ENCODE data around the gene ARHGEF11.
A peak's percentile ranks its signal among the peaks of the same experiment; 100 is the strongest.

ARHGEF11 gene

GRCh38 chr1:157047062-157047410 is 1.5 kb upstream of the ARHGEF11 start:
- Histone ChIP-seq H3K4me1 (ENCODE audit: insufficient read depth, low read length) (peaks cover 17% of the 10 kb centered on the region; the same call in 1 of the 2 replicates), H3K36me3 (ENCODE audit: insufficient read depth, low read depth, low read length) (no peaks in the 10 kb centered on the region), H3K27ac (ENCODE audit: low read length) (no peak overlapping the region), H3K4me3 (ENCODE audit: low read length) (no peak overlapping the region), H3K9ac (ENCODE audit: low read depth, low read length) (0 out of 2 replicates have a peak overlapping the region, but pooled peaks have one; percentile 0), H3K9me3 (ENCODE audit: insufficient read depth, low read depth, low read length) (peaks cover 1% of the 10 kb centered on the region; the same call in 1 of the 2 replicates), H3K27me3 (ENCODE audit: insufficient read depth, low read length) (no peaks in the 10 kb centered on the region)

DNA sequence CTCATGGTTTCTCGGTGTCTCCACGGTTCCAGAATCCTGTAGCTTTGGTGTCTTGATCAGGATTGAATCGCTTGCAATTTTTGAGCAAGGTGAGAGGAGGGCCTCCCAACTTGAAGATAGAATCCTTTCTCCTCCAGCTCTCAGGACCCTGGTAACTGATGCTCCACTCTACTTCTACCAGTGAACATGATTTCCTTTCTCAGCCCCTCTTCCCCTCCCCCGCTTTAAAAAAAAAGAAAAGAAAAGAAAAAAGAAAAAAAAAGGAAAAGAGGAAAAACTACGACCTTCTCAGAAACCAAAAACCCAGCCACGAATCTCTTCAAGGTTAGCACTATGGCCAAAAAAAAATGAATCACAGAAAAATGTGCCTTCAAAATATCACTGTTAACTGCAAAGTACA is 1.2 kb downstream of the ARHGEF11 start:
- peak overlapping the region; percentile 98; the same call in 1 of the 2 replicates for H3K9ac ChIP-seq (ENCODE audit: low read depth, low read length)
- no peaks in the 10 kb centered on the region for H3K9me3 ChIP-seq (ENCODE audit: insufficient read depth, low read depth, low read length)
- H3K4me3 ChIP-seq (ENCODE audit: low read length), result peak overlapping the region; percentile 98
- no peaks in the 10 kb centered on the region for H3K36me3 ChIP-seq (ENCODE audit: insufficient read depth, low read depth, low read length)
- H3K27me3 ChIP-seq (ENCODE audit: insufficient read depth, low read length), result no peaks in the 10 kb centered on the region
- H3K27ac ChIP-seq (ENCODE audit: low read length), result no peak overlapping the region
- H3K4me1 ChIP-seq (ENCODE audit: insufficient read depth, low read length), result peaks cover 17% of the 10 kb centered on the region; the same call in 1 of the 2 replicates

DNA sequence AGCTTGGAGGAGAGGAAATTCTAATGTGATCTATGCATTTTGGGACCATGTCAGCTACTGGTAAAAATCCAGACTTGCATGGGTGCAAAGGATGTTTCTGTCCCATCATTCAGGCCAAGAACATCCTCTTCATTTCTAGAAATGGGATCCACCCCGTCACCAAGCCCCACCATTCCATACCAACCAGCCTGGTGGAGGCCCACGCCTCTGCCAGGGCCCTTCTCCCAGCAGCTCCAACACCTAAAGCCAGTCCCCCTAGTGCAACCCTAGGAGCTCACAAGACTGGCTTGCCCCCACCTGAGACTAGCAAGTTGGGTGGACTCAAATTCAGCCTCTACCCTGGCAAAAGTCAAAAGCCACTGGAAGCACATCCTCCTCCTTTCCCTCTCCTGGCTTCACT is 1.9 kb downstream of the ARHGEF11 start:
- Histone ChIP-seq H3K27ac (ENCODE audit: low read length) (no peak overlapping the region), H3K9ac (ENCODE audit: low read depth, low read length) (peak overlapping the region; percentile 98; the same call in 1 of the 2 replicates), H3K36me3 (ENCODE audit: insufficient read depth, low read depth, low read length) (no peaks in the 10 kb centered on the region), H3K27me3 (ENCODE audit: insufficient read depth, low read length) (no peaks in the 10 kb centered on the region), H3K4me3 (ENCODE audit: low read length) (peak overlapping the region; percentile 98), H3K9me3 (ENCODE audit: insufficient read depth, low read depth, low read length) (no peaks in the 10 kb centered on the region), H3K4me1 (ENCODE audit: insufficient read depth, low read length) (peaks cover 17% of the 10 kb centered on the region; the same call in 1 of the 2 replicates)

GRCh38 chr1:157042846-157043245 is 2.7 kb downstream of the ARHGEF11 start:
- H3K27me3 ChIP-seq (ENCODE audit: insufficient read depth, low read length), result no peaks in the 10 kb centered on the region
- H3K27ac ChIP-seq (ENCODE audit: low read length), result no peak overlapping the region
- no peaks in the 10 kb centered on the region for H3K36me3 ChIP-seq (ENCODE audit: insufficient read depth, low read depth, low read length)
- peak overlapping the region; percentile 98; the same call in 1 of the 2 replicates for H3K9ac ChIP-seq (ENCODE audit: low read depth, low read length)
- H3K9me3 ChIP-seq (ENCODE audit: insufficient read depth, low read depth, low read length), result no peaks in the 10 kb centered on the region
- H3K4me1 ChIP-seq (ENCODE audit: insufficient read depth, low read length), result peaks cover 17% of the 10 kb centered on the region; the same call in 1 of the 2 replicates
- H3K4me3 ChIP-seq (ENCODE audit: low read length), result peak overlapping the region; percentile 98

DNA sequence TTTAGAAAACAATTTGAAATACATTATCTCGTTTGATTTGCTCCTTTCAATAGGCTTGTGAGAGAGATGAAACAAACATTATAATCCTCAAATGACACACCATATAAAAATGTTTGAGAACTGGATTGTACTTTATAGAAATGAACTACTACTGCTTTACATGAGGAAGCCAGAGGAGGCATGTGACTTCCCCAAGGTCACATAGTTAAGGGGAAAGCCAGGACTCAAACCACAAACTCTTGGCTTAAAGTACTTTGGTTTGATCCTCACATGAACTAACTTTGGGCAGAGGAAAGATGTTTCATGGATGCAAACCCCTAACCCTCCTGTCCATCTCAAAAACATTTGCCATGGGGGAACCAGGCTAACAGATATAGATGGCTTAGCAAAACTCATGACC is 4.7 kb downstream of the ARHGEF11 start:
- peaks cover 14% of the 10 kb centered on the region; the same call in 1 of the 2 replicates for H3K4me1 ChIP-seq (ENCODE audit: insufficient read depth, low read length)

DNA sequence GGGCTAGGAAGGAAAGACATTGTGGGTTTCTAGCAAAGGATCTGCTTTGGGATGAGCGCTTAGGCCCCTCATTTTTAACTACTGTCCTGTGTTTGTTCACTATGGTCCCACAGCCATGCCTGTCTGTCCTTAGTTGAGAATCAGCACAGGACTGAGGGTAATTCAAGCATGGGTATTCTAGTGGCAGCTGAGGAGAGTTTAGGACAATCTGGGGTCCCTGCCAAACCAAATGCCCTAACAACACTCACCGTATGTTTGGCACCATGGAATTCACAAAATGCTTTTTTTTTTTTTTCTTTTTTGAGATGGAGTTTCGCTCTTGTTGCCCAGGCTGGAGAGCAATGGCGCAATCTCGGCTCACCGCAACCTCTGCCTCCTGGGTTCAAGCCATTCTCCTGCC is 10.4 kb downstream of the ARHGEF11 start:
- Histone ChIP-seq H3K4me3 (ENCODE audit: low read length) (no peak overlapping the region), H3K27me3 (ENCODE audit: insufficient read depth, low read length) (no peaks in the 10 kb centered on the region), H3K4me1 (ENCODE audit: insufficient read depth, low read length) (peaks cover 3% of the 10 kb centered on the region; the same call in 1 of the 2 replicates), H3K9ac (ENCODE audit: low read depth, low read length) (no peak overlapping the region), H3K9me3 (ENCODE audit: insufficient read depth, low read depth, low read length) (no peaks in the 10 kb centered on the region), H3K27ac (ENCODE audit: low read length) (no peak overlapping the region), H3K36me3 (ENCODE audit: insufficient read depth, low read depth, low read length) (no peaks in the 10 kb centered on the region)

More for the DNA sequence above, 4.7 kb downstream of the ARHGEF11 start:
- no peak overlapping the region for H3K27ac ChIP-seq (ENCODE audit: low read length)
- H3K4me3 ChIP-seq (ENCODE audit: low read length), result no peak overlapping the region
- no peak overlapping the region for H3K9ac ChIP-seq (ENCODE audit: low read depth, low read length)
- no peaks in the 10 kb centered on the region for H3K9me3 ChIP-seq (ENCODE audit: insufficient read depth, low read depth, low read length)
- no peaks in the 10 kb centered on the region for H3K36me3 ChIP-seq (ENCODE audit: insufficient read depth, low read depth, low read length)
- H3K27me3 ChIP-seq (ENCODE audit: insufficient read depth, low read length), result no peaks in the 10 kb centered on the region

- Histone ChIP-seq H3K9ac (ENCODE audit: low read depth, low read length) (peak overlapping the region; percentile 5), H3K27ac (ENCODE audit: low read length) (peak overlapping the region; percentile 25), H3K9me3 (ENCODE audit: insufficient read depth, low read depth, low read length) (no peaks in the 10 kb centered on the region), H3K4me3 (ENCODE audit: low read length) (no peak overlapping the region), H3K27me3 (ENCODE audit: insufficient read depth, low read length) (no peaks in the 10 kb centered on the region), H3K4me1 (ENCODE audit: insufficient read depth, low read length) (peaks cover 3% of the 10 kb centered on the region; the same call in 1 of the 2 replicates), H3K36me3 (ENCODE audit: insufficient read depth, low read depth, low read length) (no peaks in the 10 kb centered on the region)
Measured at GRCh38 chr1:157034137-157034800, 11.3 kb downstream of the ARHGEF11 start.

- Histone ChIP-seq H3K27me3 (ENCODE audit: insufficient read depth, low read length) (no peaks in the 10 kb centered on the region), H3K4me3 (ENCODE audit: low read length) (no peak overlapping the region), H3K36me3 (ENCODE audit: insufficient read depth, low read depth, low read length) (no peaks in the 10 kb centered on the region), H3K27ac (ENCODE audit: low read length) (no peak overlapping the region), H3K9ac (ENCODE audit: low read depth, low read length) (peak overlapping the region; percentile 5; the same call in 1 of the 2 replicates), H3K9me3 (ENCODE audit: insufficient read depth, low read depth, low read length) (no peaks in the 10 kb centered on the region), H3K4me1 (ENCODE audit: insufficient read depth, low read length) (peaks cover 3% of the 10 kb centered on the region; the same call in 1 of the 2 replicates)
Measured at GRCh38 chr1:157033357-157033876, 12.1 kb downstream of the ARHGEF11 start.

- Histone ChIP-seq H3K36me3 (ENCODE audit: insufficient read depth, low read depth, low read length) (no peaks in the 10 kb centered on the region), H3K4me3 (ENCODE audit: low read length) (no peak overlapping the region), H3K4me1 (ENCODE audit: insufficient read depth, low read length) (peaks cover 3% of the 10 kb centered on the region; the same call in 1 of the 2 replicates), H3K27ac (ENCODE audit: low read length) (no peak overlapping the region), H3K9me3 (ENCODE audit: insufficient read depth, low read depth, low read length) (no peaks in the 10 kb centered on the region), H3K9ac (ENCODE audit: low read depth, low read length) (no peak overlapping the region), H3K27me3 (ENCODE audit: insufficient read depth, low read length) (no peaks in the 10 kb centered on the region)
Measured at GRCh38 chr1:157032303-157032702, 13.2 kb downstream of the ARHGEF11 start.

- H3K27me3 ChIP-seq (ENCODE audit: insufficient read depth, low read length), result no peaks in the 10 kb centered on the region
- no peak overlapping the region for H3K4me3 ChIP-seq (ENCODE audit: low read length)
- H3K9me3 ChIP-seq (ENCODE audit: insufficient read depth, low read depth, low read length), result no peaks in the 10 kb centered on the region
- H3K9ac ChIP-seq (ENCODE audit: low read depth, low read length), result no peak overlapping the region
- no peak overlapping the region for H3K27ac ChIP-seq (ENCODE audit: low read length)
- H3K36me3 ChIP-seq (ENCODE audit: insufficient read depth, low read depth, low read length), result no peaks in the 10 kb centered on the region
- H3K4me1 ChIP-seq (ENCODE audit: insufficient read depth, low read length), result peaks cover 3% of the 10 kb centered on the region; the same call in 1 of the 2 replicates
Measured at GRCh38 chr1:157030728-157031127, 14.8 kb downstream of the ARHGEF11 start.

DNA sequence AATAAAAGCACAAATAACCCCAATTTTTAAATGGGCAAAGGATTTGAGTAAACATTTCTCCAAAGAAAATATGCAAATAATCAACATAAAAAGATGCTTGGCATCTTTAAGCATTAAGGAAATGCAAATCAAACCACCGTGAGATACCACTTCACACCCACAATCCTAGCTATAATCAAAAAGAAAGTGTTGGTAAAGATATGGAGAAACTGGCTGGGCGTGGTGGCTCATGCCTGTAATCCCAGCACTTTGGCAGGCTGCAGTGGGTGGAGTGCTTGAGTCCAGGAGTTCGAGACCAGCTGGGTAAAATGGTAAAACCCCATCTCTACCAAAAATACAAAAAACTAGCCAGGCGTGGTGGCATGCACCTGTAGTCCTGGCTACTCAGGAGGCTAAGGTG is 16.9 kb downstream of the ARHGEF11 start:
- Histone ChIP-seq H3K9ac (ENCODE audit: low read depth, low read length) (no peak overlapping the region), H3K27ac (ENCODE audit: low read length) (no peak overlapping the region), H3K9me3 (ENCODE audit: insufficient read depth, low read depth, low read length) (no peaks in the 10 kb centered on the region), H3K4me1 (ENCODE audit: insufficient read depth, low read length) (no peaks in the 10 kb centered on the region; the same call in 1 of the 2 replicates), H3K36me3 (ENCODE audit: insufficient read depth, low read depth, low read length) (no peaks in the 10 kb centered on the region), H3K4me3 (ENCODE audit: low read length) (no peak overlapping the region), H3K27me3 (ENCODE audit: insufficient read depth, low read length) (no peaks in the 10 kb centered on the region)

DNA sequence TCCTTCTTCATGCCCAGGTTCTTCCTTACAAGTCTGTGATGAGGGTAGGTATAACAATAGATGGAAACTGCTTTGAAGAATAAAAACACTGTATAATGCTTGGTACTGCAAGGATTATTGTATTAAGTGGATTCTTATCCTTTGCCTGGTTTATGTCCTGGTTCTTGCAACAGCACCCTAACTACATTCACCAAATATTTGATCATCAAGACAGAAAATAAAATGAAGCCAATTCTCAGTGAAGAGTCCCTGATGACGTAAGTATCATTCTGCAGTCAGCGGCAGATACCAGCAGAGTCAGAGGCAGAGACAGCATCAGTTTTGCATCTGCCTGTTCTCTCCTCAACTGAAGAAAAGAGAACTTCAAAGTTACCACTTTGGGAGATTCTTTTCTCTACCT is 19.7 kb downstream of the ARHGEF11 start:
- Histone ChIP-seq H3K36me3 (ENCODE audit: insufficient read depth, low read depth, low read length) (no peaks in the 10 kb centered on the region), H3K27me3 (ENCODE audit: insufficient read depth, low read length) (no peaks in the 10 kb centered on the region), H3K4me1 (ENCODE audit: insufficient read depth, low read length) (no peaks in the 10 kb centered on the region), H3K9ac (ENCODE audit: low read depth, low read length) (no peak overlapping the region), H3K27ac (ENCODE audit: low read length) (no peak overlapping the region), H3K4me3 (ENCODE audit: low read length) (no peak overlapping the region), H3K9me3 (ENCODE audit: insufficient read depth, low read depth, low read length) (peaks cover 19% of the 10 kb centered on the region)

All from iPS-20b (cell line).